HG02943 (cell line): Measurements from ENCODE around the gene DHRS4L2.
"Not testable (repeated sequence)": the region's sequence is repeated elsewhere in the genome, so short reads cannot be mapped to it uniquely, and the experiment has no call there.

Source experiments
- ATAC-seq: cut with Tn5 transposase; IDR thresholded peaks from one replicate; pipeline ENCODE4 v1.9.1; 2021; ENCODE audit warnings: mild to moderate bottlenecking, low read depth, moderate library complexity; ENCODE audit not compliant: unreplicated experiment

DHRS4L2 gene

DNA sequence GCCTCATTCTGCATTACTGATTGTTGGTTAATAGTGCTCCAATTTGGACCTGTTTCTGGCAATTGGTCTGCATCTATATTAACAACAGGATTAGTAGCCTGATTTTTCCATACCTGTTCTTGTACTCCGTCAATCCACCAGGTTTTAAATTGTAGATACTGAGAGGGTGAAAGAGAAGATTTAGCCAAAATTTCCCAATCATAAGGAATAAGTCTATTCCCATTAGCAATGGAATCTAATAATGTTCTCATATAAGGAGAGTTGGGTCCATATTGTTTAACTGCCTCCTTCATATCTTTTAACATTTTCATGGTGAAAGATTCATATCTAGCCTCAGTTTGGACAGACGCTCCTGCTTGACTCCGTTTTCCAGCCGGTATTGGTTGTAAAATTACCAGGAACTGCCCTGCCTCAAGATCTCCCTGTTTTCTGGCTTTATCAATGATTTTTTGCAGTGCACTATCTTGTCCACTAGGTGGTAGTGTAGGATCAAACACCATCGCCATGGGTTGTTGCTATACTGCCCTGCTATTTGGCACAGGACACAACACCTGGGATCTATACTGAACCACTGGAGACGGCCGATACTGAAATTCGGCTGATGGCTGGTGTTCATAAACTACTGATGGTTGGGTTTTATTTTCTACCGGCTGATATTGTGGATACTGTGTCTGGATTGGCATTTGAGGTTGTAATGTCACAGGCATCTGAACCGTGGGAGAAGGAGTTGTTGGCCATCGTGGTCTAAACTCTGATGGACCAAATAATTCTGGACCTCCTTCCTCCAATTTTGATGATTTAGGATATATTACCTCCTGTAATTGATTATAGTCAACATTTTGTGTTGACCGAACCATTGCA lies 25.2 kb downstream of the DHRS4L2 start:
- no peak for ATAC-seq

DNA sequence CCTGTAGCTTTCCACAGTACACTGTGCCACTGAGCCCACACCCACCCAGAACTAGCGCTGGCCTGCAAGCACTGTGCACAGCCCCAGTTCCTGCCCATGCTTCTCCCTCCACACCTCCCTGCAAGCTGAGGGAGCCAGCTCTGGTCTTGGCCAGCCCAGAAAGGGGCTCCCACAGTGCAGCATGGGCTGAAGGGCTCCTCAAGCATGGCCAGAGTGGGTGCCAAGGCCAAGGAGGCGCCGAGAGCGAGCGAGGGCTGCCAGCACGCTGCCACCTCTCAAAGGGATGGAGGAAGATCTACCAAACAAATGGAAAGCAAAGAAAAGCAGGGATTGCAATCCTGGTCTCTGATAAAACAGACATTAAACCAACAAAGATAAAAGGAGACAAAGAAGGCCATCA lies 27.0 kb downstream of the DHRS4L2 start:
- ATAC-seq = not testable (repeated sequence)

DNA sequence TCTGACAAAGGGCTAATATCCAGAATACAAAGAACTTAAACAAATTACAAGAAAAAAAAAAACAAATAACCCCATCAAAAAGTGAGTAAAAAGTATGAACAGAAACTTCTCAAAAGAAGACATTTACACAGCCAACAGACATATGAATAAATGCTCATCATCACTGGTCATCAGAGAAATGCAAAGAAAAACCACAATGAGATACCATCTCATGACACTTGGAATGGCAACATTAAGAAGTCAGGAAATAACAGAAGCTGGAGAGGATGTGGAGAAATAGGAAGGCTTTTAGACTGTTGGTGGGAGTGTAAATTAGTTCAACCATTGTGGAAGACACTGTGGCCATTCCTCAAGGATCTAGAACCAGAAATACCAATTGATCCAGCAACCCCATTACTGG lies 30.2 kb downstream of the DHRS4L2 start:
- ATAC-seq = not testable (repeated sequence)

DNA sequence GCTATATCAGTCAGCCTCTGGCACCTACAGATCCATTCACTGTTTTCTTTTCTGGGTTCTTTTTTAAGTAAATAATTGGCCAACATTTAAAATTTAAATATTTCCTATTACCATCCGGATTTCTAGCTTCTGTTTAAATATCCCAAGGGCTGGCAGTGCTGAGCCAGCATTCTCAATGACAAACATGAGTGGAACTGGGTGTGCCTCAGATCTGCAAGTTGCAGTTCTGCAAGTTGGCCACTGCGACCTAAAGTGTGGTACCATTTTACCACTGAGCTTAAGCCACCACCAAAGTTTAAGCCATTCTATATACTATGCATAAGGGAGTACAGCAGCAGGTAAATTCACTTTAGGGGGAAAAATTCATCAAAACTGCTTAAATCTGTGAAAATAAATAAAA lies 31.2 kb downstream of the DHRS4L2 start:
- not testable (repeated sequence) for ATAC-seq

DNA sequence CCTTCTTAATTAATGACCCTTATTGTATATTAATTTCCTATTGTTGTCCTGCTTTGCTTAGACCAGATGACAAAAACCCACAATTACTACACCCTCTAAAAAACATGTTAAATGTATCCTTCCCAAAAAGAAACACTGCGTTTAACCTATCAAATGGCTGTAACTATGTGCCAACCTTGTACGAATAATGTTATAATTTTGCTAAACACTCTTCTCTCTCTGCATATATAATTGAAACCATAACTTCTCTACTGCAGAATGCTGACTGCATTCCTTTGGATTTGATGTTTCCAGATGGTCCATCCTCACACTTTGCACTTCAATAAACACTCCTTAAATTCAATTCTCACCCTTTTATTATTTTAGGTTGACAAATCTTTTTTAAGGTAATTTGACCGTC lies 31.8 kb downstream of the DHRS4L2 start:
- ATAC-seq = not testable (repeated sequence)

DNA sequence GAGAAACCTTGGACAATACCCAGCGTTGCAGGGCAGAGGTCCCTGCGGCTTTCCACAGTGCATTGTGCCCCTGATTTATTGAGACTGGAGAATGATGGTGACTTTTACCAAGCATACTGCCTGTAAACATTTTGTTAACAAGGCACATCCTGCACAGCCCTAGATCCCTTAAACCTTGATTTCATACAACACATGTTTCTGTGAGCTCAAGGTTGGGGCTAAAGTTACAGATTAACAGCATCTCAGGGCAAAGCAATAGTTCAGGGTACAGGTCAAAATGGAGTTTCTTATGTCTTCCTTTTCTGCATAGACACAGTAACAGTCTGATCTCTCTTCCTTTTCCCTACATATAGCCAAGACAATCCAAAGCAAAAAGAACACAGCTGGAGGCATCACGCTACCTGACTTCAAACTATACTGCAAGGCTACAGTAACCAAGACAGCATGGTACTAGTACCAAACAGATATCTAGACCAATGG lies 36.2 kb downstream of the DHRS4L2 start:
- ATAC-seq = not testable (repeated sequence)

DNA sequence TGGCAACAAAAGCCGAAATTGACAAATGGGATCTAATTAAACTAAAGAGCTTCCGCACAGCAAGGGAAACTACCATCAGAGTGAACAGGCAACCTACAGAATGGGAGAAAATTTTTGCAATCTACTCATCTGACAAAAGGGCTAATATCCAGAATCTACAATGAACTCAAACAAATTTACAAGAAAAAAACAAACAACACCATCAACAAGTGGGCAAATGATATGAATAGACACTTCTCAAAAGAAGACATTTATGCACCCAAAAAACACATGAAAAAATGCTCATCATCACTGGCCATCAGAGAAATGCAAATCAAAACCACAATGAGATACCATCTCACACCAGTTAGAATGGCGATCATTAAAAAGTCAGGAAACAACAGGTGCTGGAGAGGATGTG lies 41.0 kb downstream of the DHRS4L2 start:
- not testable (repeated sequence) for ATAC-seq

DNA sequence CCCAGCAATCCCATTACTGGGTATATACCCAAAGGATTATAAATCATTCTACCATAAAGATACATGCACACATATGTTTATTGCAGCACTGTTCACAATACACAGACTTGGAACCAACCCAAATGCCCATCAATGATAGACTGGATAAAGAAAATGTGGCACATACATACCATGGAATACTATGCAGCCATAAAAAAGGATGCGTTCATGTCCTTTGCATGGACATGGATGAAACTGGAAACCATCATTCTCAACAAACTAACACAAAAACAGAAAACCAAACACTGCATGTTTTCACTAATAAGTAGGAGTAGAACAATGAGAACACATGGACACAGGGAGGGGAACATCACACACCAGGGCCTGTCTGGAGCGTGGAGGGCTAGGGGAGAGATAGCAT lies 42.6 kb downstream of the DHRS4L2 start:
- not testable (repeated sequence) for ATAC-seq

DNA sequence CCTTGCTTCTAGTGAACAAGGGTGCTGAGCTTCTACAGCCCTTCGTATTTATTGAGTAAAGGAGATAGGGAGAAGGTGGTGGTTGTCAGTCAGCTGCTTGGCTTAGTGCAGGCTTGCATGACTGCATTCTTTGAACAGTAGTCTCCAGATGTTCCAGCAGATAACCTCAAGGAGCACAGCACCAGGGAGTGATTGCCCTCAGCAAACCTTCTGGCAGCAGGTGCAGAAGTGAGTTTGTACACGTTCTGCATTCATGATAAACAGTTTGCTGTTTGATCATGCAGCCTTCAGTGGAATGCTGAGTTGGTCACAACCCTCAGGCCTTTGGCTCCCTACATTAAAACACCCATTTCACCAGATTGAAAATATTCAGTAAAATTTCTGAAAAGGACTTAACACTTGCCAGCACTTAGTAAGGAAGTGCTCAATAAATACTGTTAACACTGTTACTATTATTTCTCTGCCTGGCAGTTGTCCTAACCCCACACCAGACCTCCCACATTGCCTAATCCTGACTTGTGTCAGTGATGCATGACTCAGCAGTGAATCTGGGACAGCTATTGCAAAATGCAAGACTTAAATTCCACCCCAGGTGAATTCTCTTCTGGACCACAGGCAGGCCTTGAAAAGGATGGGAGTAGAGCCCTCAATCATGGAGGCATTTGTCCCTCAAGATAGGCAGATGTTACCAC lies 44.1 kb downstream of the DHRS4L2 start:
- no peak for ATAC-seq

DNA sequence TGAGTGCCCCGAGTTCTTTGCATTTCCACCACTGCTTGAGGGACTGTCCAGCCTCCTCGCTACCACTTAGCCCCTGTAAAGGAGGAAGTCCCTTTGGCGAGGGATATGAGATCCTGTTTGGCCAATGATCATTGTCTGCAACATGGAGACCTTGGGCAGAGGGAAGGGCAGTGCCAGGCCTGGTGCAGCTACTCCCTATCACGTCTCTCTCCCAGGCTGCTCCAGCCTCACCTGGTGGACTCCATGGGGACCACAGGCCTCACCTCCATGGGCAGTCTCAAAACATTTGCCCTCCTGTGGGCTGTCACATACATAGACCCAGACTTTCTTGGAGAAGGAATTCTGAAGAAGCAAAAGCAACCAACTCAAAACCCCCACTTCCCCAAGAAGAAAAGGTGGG lies 47.0 kb downstream of the DHRS4L2 start:
- not testable (repeated sequence) for ATAC-seq

DNA sequence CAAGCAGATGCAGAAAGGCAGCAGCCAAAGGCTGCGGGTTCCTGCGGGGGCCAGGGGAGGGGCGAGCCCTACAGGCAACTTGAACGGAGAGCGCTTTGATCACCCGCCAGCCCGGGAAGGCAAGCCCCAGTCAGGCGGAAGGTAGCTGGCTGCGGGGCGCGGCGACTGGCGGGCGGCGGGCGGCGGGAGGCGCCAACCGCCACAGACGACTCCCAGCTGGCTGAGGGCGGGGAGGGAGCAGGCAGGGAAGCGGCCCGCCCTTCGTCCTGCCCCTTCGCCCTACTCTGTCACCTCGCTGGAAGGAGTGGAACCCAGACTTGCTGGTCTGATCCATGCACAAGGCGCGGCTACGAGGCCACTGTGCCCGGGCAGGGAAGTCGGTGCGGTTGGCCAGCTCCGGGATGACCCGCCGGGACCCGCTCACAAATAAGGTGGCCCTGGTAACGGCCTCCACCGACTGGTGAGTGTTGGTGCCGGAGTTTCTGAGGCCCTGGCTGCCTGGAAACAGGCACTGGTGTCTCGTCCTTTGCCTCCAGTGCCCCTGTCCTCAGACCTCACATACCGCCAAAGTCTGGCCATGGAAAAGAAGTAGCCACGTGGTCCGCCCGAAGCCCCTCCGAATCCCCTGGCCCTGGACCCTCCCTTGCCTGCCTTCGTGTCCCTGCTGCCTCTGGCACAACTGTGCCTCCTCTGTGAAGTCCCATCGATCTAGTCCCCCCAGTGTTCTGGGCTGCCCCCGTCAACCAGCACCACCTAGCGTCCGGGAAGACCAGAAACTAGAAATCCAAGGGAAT lies 47.6 kb downstream of the DHRS4L2 start:
- ATAC-seq = peak; percentile 70

DNA sequence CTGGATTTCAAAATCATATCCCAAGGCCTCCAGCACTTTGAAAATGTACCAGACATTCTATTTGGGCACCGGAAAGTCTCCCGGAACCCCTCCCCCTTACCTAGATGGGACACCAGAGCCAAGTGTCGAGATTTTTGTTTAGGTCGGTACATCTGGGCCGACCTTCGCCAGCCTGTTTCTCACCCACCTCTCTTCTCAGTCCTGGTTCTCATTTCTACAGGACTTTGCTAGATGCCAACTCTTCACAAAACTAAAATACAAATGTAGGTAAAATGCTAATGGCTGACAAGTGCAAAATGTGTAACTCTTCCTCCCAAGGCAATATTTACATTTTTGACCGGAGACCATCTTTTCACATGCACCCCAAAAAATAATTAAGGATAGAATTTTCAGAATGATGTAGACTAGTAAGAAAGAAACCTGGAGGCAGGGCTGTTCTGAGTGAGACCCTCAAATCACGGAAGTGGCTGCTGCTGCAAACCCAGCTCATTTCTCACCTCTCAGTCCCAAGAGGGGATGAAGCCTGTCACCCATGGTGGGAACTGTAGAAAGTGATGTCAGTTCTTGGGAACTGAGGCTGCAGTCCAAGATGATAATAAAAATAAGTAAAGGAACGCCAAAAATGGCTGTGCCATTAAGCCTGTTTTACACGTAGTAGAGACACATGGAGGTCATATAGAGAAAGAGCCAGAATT lies 48.4 kb downstream of the DHRS4L2 start:
- not testable (repeated sequence) for ATAC-seq

DNA sequence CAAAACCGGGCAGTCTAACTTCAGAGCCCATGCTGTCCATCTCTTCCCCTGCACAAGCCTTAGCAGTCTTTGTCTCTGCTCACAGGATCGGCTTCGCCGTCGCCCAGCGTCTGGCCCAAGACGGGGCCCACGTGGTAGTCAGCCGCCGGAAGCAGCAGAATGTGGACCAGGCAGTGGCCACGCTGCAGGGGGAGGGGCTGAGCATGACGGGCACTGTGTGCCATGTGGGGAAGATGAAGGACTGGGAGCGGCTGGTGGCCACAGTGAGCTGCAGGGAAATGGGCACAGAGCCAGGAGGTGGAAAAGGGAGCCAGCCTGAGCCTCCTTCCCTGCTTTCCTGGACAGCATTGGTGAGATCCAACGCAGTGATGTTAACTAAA lies 48.9 kb downstream of the DHRS4L2 start:
- no peak for ATAC-seq

DNA sequence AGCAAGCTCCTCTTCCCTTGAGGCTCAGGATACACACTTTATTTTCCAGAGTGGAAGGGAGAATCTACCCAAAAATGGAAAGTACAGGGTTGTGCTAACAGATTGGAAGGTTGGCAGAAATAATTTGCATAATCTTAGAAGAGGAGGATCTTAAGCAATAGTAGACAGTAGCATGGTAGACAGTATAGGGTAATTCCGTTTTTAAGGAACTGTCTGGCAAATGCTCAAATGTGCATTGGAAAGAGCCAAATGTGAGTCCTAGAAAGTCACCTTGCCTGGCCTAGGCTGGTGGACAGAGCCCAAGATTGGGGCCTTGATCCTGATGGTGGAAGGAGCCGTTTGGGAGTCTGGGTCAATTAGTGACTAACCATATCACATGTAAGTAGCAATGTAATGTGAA lies 50.0 kb downstream of the DHRS4L2 start:
- ATAC-seq = no peak

DNA sequence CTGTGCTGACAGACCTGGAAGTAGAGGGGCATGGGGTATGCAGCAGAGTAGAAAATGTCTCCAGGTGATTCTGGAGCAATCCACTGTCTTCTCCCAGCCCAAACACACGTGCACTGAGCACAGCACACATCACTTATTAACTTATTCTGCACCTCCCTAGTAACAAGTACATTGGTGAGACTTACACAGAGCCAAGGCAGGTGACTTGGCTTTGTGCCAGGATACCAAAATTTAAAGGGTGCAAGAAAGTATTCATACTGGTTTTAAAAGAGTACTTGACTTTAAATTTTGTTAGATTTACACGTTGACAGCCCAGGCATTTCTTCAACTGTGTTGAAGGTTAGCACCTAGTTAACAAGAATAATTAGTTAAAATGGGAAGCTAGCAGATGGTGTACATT lies 52.0 kb downstream of the DHRS4L2 start:
- no peak for ATAC-seq

DNA sequence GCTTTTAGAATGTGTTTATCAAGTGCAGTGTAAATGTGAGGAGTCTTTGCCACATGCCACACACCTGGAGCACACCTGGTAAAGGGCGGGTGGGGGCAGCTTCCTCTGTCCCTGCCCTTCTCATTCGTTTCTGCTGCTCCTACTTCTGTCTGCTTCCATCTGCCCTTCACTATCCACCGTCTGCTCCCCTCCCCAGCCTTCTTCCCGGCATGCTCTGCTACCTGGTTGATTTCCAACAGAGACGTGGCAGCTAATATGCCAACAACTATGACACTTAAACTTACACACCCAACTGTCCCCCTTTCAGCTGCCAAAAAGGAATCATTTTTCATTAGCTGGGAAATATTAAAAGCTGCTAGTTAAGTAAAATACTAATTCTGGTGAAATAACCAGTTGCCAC lies 54.0 kb downstream of the DHRS4L2 start:
- ATAC-seq = no peak

DNA sequence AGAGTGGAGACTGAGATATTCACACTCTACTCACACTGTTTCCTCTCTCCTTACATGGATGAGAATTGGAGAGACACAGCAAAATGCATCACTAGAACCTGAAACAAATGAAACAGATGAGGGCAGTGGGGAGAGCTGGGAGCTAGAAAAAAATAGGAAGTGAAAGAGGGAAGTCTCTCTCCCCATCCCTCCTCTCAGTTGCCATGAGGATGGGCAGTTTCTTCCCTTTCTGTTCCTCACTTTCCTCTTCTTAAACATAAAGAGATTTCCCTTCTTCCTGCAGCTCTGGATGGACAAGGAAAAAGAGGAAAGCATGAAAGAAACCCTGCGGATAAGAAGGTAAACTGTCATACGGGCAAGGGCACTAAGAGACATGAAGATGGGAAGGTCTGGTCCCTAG lies 60.3 kb downstream of the DHRS4L2 start:
- ATAC-seq = not testable (repeated sequence)

DNA sequence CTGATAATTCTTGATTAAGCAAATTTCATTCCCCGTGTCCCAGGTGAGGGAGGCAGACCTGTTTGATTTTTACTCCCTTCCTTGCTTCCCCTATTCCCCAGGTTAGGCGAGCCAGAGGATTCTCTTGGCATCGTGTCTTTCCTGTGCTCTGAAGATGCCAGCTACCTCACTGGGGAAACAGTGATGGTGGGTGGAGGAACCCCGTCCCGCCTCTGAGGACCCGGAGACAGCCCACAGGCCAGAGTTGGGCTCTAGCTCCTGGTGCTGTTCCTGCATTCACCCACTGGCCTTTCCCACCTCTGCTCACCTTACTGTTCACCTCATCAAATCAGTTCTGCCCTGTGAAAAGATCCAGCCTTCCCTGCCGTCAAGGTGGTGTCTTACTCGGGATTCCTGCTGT lies 62.0 kb downstream of the DHRS4L2 start:
- ATAC-seq = not testable (repeated sequence)

DNA sequence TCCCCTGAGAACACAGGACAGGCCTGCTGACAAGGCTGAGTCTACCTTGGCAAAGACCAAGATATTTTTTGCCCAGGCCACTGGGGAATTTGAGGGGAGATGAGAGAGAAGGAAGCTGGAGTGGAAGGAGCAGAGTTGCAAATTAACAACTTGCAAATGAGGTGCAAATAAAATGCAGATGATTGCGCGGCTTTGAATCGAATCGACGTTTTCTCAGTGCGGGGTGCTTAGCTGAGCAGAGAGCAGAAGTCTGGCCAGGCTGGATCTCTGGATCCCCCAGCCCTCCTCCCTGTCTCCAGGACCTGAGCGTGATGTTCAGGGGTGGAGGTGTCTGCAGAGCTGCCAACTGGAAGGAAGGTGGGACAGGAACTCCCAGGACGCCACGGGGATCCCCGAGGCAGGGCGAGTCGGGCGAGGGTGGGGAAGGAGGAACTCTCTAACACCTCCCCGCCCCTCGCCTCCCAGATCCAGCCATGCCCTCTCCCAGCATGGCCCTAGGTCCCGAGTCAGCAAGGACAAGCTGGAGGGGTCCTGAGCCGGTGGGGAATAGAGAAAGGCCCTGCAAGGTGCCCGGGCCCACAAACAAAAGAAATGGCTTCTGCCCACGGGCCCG lies 62.6 kb downstream of the DHRS4L2 start:
- ATAC-seq = peak; percentile 14
